Prostate gland (tissue), 2 donors: ENCODE measurements around the gene TRAK1. TPM values are rescaled to one million over a fixed set of nuclear protein-coding genes. Genes with fewer than 3 reads are reported as not detected.

Source experiments
- DNase-seq: peaks from one replicate; pipeline ENCODE4 v3.0.0-alpha.2; 2019; ENCODE audit warnings: low spot score
- H3K27ac ChIP-seq, 2 donors: fragments of 200-600 bp; sonication (generic); 2 replicates each; pipeline ENCODE4 v1.5.1; 2017 to 2019
- H3K27me3 ChIP-seq: fragments of 200-600 bp; sonication (generic); replicated peaks from 2 replicates; pipeline ENCODE4 v1.5.1; 2019; ENCODE audit not compliant: insufficient read depth
- H3K36me3 ChIP-seq, 2 donors: fragments of 200-600 bp; sonication (generic); 1 replicate in 1 of 2; 2 replicates in 1 of 2; pipeline versions ENCODE4 v1.5.1 to v1.8.1; 2017 to 2019
- H3K4me1 ChIP-seq: fragments of 200-600 bp; sonication (generic); replicated peaks from 2 replicates; pipeline ENCODE4 v1.5.1; 2019
- H3K4me3 ChIP-seq, 2 donors: fragments of 200-600 bp; sonication (generic); 2 replicates each; pipeline ENCODE4 v1.5.1; 2017 to 2019
- H3K9me3 ChIP-seq: fragments of 200-600 bp; sonication (generic); 2 replicates; pipeline ENCODE4 v1.5.1; 2017
- POLR2A ChIP-seq: fragments of 450-650 bp; IDR thresholded peaks from one replicate; pipeline ENCODE4 v1.6.1; 2016; ENCODE audit warnings: antibody characterized with exemption, mild to moderate bottlenecking
- POLR2AphosphoS5 ChIP-seq: sonication (generic); formaldehyde crosslinking; IDR thresholded peaks from one replicate; pipeline ENCODE4 v1.6.1; 2017; ENCODE audit warnings: antibody characterized with exemption
- WGBS: methylation state at CpG from one replicate; pipeline ENCODE4 v1.1.5; 2018; 5-methylcytosine and 5-hydroxymethylcytosine counted together
- intact Hi-C: fragments of 100-400 bp; cut with DNase I; formaldehyde crosslinking; loops from one replicate; pipeline ENCODE4 v1.14.2; 2022
- total RNA-seq, 2 donors: library from RNA; depleted of rRNA; stranded (reverse); fragments of >200 nt; gene quantifications; one replicate each; pipeline ENCODE4 v1.1.0, GENCODE V29; 2016
- TF ChIP-seq, protein P1 (sequence below), 4 experiments: fragments of 200-600 bp in 2 of 4; fragments of 450-650 bp in 2 of 4; sonication (generic) in 2 of 4; IDR thresholded peaks; 1 replicate in 3 of 4; 2 replicates in 1 of 4; pipeline ENCODE4 v1.5.1; 2016 to 2019; ENCODE audit warnings: antibody characterized with exemption in 4 of 4, mild to moderate bottlenecking in 2 of 4, moderate library complexity in 2 of 4

The TRAK1 gene
- total RNA-seq, 2 donors from 2014 or later, result 35.6 to 80.3 TPM

DNA sequence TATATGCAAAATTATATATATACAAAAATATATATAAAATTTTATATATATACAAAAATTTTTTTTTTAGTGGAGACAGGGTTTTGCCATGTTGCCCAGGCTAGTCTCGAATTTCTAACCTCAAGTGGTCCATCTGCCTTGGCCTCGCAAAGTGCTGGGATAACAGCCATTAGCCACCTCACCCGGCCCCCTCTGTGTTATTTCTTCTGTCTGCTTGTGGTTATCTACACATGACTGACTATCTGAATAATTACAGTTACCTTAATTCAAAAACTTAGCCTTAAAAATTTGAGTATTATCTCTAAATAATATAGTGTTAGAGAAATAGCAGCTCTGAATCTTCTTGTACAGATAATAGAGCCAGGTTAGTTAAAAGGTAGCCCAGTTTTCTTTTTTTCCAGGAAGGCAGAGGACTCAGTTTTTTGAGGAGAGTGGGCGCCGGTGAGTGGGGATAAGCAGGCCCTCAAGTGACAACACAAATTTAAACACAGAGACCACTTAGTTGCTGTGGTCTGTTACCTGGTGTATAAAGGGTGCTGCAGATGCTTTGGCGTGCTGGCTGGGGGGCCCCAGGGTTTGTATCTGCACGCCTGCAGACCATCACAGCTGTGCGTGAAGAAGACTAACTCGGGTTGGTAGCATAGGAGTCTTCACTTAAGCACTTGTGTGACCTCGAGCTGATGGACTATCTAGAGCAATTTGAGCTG, 83.7 kb downstream of the TRAK1 start:
- H3K27ac ChIP-seq, result no peak overlapping the region

DNA sequence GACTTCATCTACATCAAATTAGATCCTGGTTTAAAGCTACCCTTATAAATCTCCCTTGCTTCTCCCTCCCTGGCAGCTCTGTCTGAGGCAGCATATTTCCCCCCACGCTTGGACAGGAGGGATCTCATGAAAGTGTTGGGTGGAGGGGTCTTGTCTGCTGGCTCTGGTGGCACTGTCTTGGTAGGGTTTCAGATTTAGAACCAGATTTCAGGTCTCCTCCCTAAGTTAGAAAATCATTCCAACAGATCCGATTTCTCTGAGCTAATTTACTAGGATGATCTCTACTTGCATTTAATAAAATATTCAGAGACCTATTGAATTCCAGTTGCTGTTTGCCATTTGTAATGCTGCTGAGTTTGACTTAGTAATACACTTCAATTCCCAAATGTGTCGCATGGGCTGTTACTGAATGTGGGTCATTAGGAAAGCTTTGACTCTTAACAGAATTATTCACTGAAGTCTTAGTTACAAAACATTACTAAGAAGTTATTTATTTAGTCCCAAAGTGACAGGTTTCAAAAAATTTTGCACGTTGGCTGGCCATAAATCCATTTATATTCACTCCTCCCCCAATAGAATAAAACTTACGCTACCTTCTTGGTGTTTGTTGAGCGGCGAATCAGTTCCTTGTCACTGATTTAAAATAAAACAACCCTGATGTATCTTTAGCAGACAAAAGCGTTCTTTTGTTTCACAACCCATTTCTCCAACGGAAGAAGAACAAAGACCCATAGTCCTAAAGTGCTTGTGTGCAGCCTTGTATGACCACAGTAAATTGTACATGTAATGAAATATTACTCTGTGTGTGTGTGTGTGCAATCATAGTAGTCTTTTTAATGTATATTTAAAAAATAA, 84.5 kb downstream of the TRAK1 start:
- 73% methylated on average over 9 of the region's 9 CpGs for WGBS
- H3K36me3 ChIP-seq, result no peaks in the 10 kb centered on the region
- intact Hi-C loops, result no loop called here
- H3K27ac ChIP-seq, result no peak overlapping the region
- H3K4me1 ChIP-seq, result no peaks in the 10 kb centered on the region
- no peak for DNase-seq
- no peak overlapping the region for H3K4me3 ChIP-seq
- H3K9me3 ChIP-seq, result no peaks in the 10 kb centered on the region
- TF ChIP-seq, protein P1, sequence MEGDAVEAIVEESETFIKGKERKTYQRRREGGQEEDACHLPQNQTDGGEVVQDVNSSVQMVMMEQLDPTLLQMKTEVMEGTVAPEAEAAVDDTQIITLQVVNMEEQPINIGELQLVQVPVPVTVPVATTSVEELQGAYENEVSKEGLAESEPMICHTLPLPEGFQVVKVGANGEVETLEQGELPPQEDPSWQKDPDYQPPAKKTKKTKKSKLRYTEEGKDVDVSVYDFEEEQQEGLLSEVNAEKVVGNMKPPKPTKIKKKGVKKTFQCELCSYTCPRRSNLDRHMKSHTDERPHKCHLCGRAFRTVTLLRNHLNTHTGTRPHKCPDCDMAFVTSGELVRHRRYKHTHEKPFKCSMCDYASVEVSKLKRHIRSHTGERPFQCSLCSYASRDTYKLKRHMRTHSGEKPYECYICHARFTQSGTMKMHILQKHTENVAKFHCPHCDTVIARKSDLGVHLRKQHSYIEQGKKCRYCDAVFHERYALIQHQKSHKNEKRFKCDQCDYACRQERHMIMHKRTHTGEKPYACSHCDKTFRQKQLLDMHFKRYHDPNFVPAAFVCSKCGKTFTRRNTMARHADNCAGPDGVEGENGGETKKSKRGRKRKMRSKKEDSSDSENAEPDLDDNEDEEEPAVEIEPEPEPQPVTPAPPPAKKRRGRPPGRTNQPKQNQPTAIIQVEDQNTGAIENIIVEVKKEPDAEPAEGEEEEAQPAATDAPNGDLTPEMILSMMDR (IDR thresholded peaks at IDR 0.05), result no peak
- no peak for TF ChIP-seq POLR2AphosphoS5
- no peak for TF ChIP-seq POLR2A
- no peaks in the 10 kb centered on the region for H3K27me3 ChIP-seq

More for the DNA sequence above, 83.7 kb downstream of the TRAK1 start:
- Histone ChIP-seq H3K27me3 (no peaks in the 10 kb centered on the region), H3K4me1 (no peaks in the 10 kb centered on the region), H3K4me3 (no peak overlapping the region), H3K9me3 (no peaks in the 10 kb centered on the region), H3K36me3 (no peaks in the 10 kb centered on the region)
- no peak for DNase-seq
- TF ChIP-seq POLR2AphosphoS5, result no peak
- TF ChIP-seq, protein P1 (IDR thresholded peaks at IDR 0.05), result no peak
- intact Hi-C loops, result no loop called here
- WGBS, result 87% methylated on average over 10 of the region's 10 CpGs

DNA sequence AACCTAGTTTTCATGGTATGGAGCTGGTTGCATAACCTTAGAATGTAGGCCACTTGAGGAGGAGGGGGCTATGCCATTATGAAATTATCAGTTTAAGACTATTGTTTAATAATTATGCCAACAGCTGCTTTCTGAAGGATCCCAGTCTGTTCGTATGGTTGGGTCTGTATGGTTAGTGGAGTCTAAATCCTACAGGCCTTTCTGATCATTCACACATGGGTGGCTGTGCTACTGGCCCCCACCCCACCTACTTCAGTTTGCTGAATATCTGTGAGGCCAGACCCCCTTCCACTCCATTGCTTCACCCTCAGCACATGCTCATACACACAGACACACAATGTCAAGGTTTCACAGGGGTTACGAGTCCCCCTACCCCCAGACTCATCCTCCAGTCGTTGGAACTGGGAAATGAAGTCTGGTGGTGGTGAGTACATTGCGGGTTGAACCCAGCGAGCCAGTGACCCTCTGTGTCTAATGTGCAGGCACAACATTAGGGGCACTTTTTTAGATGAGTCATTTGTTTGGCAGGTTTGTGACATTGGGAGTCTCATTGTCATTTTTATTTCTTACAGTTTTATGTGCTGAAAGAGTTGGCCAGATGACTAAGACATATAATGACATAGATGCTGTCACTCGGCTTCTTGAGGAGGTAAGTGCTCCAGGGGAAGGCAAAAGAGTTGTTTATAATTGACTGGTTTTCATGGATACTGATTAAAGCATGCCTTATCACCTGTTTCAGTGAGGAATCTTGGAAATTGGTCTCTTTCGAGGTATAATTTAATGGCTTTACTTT, 85.3 kb downstream of the TRAK1 start:
- no peaks in the 10 kb centered on the region for H3K9me3 ChIP-seq
- no peaks in the 10 kb centered on the region for H3K4me1 ChIP-seq
- DNase-seq, result no peak
- H3K27ac ChIP-seq, result no peak overlapping the region
- no peak for TF ChIP-seq POLR2A
- TF ChIP-seq, protein P1 (IDR thresholded peaks at IDR 0.05), result no peak
- TF ChIP-seq POLR2AphosphoS5, result no peak
- H3K36me3 ChIP-seq, result no peaks in the 10 kb centered on the region
- intact Hi-C loops, result no loop called here
- WGBS, result 67% methylated on average over 7 of the region's 7 CpGs
- H3K4me3 ChIP-seq, result no peak overlapping the region
- H3K27me3 ChIP-seq, result no peaks in the 10 kb centered on the region

DNA sequence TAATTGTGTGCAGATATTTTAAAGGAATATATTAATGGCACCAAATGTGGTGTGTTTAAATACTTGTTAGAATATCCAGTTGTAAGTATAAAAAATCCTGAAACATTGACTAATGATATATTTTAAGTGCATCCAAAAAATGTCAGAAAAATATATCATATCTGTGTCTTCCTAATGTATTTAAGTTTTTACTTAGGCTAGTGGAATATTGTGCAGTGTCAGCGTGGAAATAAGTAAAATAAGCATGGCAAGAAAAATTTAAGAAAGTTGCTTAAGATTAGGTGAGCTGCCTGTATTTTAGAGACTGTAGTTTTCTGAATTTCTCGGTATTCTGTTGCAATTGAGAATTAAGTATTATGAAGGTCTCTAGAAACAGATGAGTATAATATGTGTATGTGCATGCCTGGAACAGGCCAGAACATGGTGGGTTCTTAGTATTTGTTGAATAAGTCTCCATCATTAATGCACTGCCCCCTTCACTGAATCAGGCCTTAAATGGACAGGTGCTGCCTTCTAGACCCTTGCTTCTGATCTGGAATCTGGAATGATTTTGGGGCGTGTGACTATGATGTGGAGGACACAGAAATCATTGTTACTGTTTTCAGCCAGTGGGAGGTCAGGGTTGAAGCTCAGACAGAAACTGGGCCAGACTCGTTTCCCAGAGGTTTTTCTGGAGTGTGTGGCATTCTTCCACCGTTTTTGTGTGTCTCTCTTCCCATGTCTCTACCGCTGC, 86.1 kb downstream of the TRAK1 start:
- Histone ChIP-seq H3K36me3 (no peaks in the 10 kb centered on the region), H3K27me3 (no peaks in the 10 kb centered on the region), H3K4me3 (no peak overlapping the region), H3K4me1 (no peaks in the 10 kb centered on the region), H3K9me3 (no peaks in the 10 kb centered on the region), H3K27ac (no peak overlapping the region)
- intact Hi-C loops, result no loop called here
- 88% methylated on average over 6 of the region's 6 CpGs for WGBS
- no peak for TF ChIP-seq POLR2AphosphoS5
- TF ChIP-seq POLR2A, result no peak
- TF ChIP-seq, protein P1 (IDR thresholded peaks at IDR 0.05), result no peak
- DNase-seq, result no peak
